ENCODE measurements around the gene FBXO36. TPM values are rescaled to one million over a fixed set of nuclear protein-coding genes. Genes with fewer than 3 reads are reported as not detected.

The FBXO36 gene
- total RNA-seq (2021; ENCODE audit: unreplicated experiment): 3.8 TPM
- 1.8 and 2.1 TPM in 2 replicates for polyA plus RNA-seq (2012)
- percentile 49 among the genes with signal in this experiment for Bru-seq, nascent RNA
- percentile 49 among the genes with signal in this experiment for BruChase-seq, experiment 1, labeled RNA remaining after a 6-hour chase
- percentile 46 among the genes with signal in this experiment for BruChase-seq, experiment 2, labeled RNA remaining after a 2-hour chase
- long read RNA-seq, transcript FBXO36-201 (4 exons, 2,810 nt): major isoform, 14 of 20 reads
- long read RNA-seq, partial matches to known transcripts: 1 of 20 reads
- long read RNA-seq, other reads (novel, unspliced or antisense): 4 of 20 reads

- H3K9me3 ChIP-seq (ENCODE audit: control insufficient read depth in 1 of 2, insufficient read depth in 1 of 2, low read depth in 1 of 2, low read length in 2 of 2): no peaks in the 10 kb centered on the region
- peak within 1 kb of the TSS; percentile 77 to 94 for H3K4me3 ChIP-seq (replicated peaks in 1 of 2; ENCODE audit: low read depth in 1 of 2, low read length in 2 of 2)
- H3K4me2 ChIP-seq (ENCODE audit: low read length): peak within 1 kb of the TSS; percentile 97
- peak within 1 kb of the TSS; percentile 77 for H3K27ac ChIP-seq (ENCODE audit: low read depth, low read length)
- peaks cover 0 to 3% of the 10 kb centered on the region in 2 experiments; a peak in 1 of 4 replicates for H3K36me3 ChIP-seq (ENCODE audit: control insufficient read depth in 1 of 2, insufficient read depth in 2 of 2, low read length in 2 of 2)
- ChIA-PET POLR2A (no interaction called here), RAD21 (ENCODE audit: low non-redundant PET in 1 of 2, low total read pairs in 2 of 2, uncharacterized antibody in 2 of 2, unreplicated experiment in 2 of 2) (no interaction called here), CTCF (no interaction called here)
- peak; percentile 68 for ATAC-seq
- no peaks in the 10 kb centered on the region for H3K27me3 ChIP-seq (ENCODE audit: insufficient read depth, low read length)
- no peaks in the 10 kb centered on the region for H3K9me2 ChIP-seq (ENCODE audit: insufficient read depth)
- H3K9ac ChIP-seq (ENCODE audit: low read length): peak within 1 kb of the TSS; percentile 73
- peak within 1 kb of the TSS; percentile 93 for H2AFZ ChIP-seq (ENCODE audit: low read depth, low read length, poor library complexity, severe bottlenecking)
- TF ChIP-seq MAX (IDR thresholded peaks at IDR 0.05) (peak; percentile 92), POLR2AphosphoS5 (IDR thresholded peaks at IDR 0.05; ENCODE audit: low read depth, low read length) (no peak), ATF3 (IDR thresholded peaks at IDR 0.05) (no peak), YY1 (IDR thresholded peaks at IDR 0.05; ENCODE audit: extremely low read depth, insufficient replicate concordance, low read depth, low read length) (peak; percentile 96), ZFX (IDR thresholded peaks at IDR 0.05) (peak; percentile 88), SIN3A (IDR thresholded peaks at IDR 0.05; ENCODE audit: low read depth) (peak; percentile 90)
- H3K4me1 ChIP-seq (ENCODE audit: control insufficient read depth in 1 of 2, insufficient read depth in 2 of 2, low read length in 2 of 2): peaks cover 14 to 17% of the 10 kb centered on the region in 2 experiments; a peak in 3 of 4 replicates
- H4K20me1 ChIP-seq (ENCODE audit: insufficient read depth): peaks cover 6% of the 10 kb centered on the region; the same call in 1 of the 2 replicates
- BruUV-seq (replicated peaks): TSS peak; percentile 59
- H3K79me2 ChIP-seq (ENCODE audit: insufficient read depth, low read length): peaks cover 63% of the 10 kb centered on the region
- DNase-seq (ENCODE audit: low read depth, low spot score): peak; percentile 80
- intact Hi-C loops (cut with micrococcal nuclease): loop anchor here (5.0 to 10.0 kb wide), 2 partner anchors 690 to 872 kb away; no protein-coding TSS in a partner anchor
These were observed at the start of gene FBXO36 for GRCh38 chr2:229922449-229923386. TSS of gene FBXO36 (plus strand) at chr2:229922503. CDS start at chr2:229922514, 11 bp downstream.

Data from HCT116 (cell line).